Left ventricle myocardium inferior (tissue), 1 donor: ENCODE data around the gene KCNIP2. TPM values are rescaled to one million over a fixed set of nuclear protein-coding genes. Genes with fewer than 3 reads are reported as not detected.

Source experiments
- DNase-seq: peaks from one replicate; pipeline ENCODE4 v3.0.0-alpha.2; 2020
- H3K27ac ChIP-seq: fragments of 200-600 bp; replicated peaks from 2 replicates; pipeline ENCODE4 v1.8.0; 2021
- H3K27me3 ChIP-seq: fragments of 200-600 bp; 2 replicates; pipeline ENCODE4 v1.8.0; 2021; ENCODE audit warnings: low read depth
- H3K36me3 ChIP-seq: fragments of 200-600 bp; 2 replicates; pipeline ENCODE4 v1.8.0; 2021
- H3K4me1 ChIP-seq: fragments of 200-600 bp; 2 replicates; pipeline ENCODE4 v1.8.0; 2021
- H3K4me3 ChIP-seq: fragments of 200-600 bp; 2 replicates; pipeline ENCODE4 v1.8.0; 2021; ENCODE audit warnings: mild to moderate bottlenecking, moderate library complexity
- H3K9me3 ChIP-seq: fragments of 200-600 bp; replicated peaks from 2 replicates; pipeline ENCODE4 v1.8.0; 2021
- intact Hi-C: fragments of 100-400 bp; cut with micrococcal nuclease; formaldehyde crosslinking; loops from one replicate; pipeline ENCODE4 v1.11.0; 2022
- total RNA-seq: library from RNA; stranded (reverse); fragmentation: NEBNext Ultra II Directional; extraction: Animal tissue kit (Norgen Biotek cat#: 25700); gene quantifications from one replicate; pipeline ENCODE4 v1.2.1, GENCODE V29; 2021
- TF ChIP-seq, protein P1 (sequence below): fragments of 200-600 bp; IDR thresholded peaks from 2 replicates; pipeline ENCODE4 v1.8.0; 2021; ENCODE audit warnings: antibody characterized with exemption, mild to moderate bottlenecking, borderline replicate concordance
- donor health status: DM: no; HTN: yes; CAD: no; lungs with severe emphysema.

The KCNIP2 gene
- total RNA-seq, 1 donor from 2014 or later = 29.2 TPM

DNA sequence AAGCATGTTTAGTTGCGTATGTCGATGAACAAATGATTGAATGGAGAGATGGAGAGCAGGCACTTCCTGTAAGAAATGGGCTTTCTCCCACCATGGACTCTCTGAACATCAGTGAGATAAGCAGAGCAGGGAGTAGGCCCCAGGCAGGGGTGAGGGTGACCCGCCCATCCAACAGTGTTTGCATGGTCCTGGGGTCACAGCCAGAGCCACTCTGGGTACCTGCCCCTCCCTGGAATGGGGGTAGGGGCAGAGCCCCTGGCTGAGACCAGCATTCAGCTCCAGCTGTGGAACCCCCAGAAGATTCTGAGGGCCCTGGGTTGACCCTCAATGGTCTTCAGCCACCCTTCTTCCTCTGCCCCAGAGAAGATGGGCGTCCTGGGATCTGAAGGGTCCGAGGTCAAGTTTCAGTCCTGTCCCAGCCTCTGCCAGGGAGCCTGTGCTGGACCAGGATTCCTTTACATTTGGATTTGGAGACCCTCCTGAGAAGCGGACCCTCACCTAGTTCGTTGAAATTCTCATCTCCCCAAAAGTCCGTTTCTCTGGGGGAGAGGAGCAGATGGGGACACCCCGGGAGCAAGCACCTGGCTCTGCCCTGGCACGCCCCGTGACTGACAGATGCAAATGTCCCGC lies 65.3 kb downstream of the KCNIP2 start:
- TF ChIP-seq, protein P1, sequence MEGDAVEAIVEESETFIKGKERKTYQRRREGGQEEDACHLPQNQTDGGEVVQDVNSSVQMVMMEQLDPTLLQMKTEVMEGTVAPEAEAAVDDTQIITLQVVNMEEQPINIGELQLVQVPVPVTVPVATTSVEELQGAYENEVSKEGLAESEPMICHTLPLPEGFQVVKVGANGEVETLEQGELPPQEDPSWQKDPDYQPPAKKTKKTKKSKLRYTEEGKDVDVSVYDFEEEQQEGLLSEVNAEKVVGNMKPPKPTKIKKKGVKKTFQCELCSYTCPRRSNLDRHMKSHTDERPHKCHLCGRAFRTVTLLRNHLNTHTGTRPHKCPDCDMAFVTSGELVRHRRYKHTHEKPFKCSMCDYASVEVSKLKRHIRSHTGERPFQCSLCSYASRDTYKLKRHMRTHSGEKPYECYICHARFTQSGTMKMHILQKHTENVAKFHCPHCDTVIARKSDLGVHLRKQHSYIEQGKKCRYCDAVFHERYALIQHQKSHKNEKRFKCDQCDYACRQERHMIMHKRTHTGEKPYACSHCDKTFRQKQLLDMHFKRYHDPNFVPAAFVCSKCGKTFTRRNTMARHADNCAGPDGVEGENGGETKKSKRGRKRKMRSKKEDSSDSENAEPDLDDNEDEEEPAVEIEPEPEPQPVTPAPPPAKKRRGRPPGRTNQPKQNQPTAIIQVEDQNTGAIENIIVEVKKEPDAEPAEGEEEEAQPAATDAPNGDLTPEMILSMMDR = no peak
- DNase-seq = no peak
- H3K27me3 ChIP-seq = peaks cover 65% of the 10 kb centered on the region
- no peaks in the 10 kb centered on the region for H3K36me3 ChIP-seq
- intact Hi-C loops = no loop called here
- H3K27ac ChIP-seq = no peak overlapping the region
- H3K4me3 ChIP-seq = peak overlapping the region; percentile 64
- peaks cover 62% of the 10 kb centered on the region for H3K4me1 ChIP-seq
- no peaks in the 10 kb centered on the region for H3K9me3 ChIP-seq

DNA sequence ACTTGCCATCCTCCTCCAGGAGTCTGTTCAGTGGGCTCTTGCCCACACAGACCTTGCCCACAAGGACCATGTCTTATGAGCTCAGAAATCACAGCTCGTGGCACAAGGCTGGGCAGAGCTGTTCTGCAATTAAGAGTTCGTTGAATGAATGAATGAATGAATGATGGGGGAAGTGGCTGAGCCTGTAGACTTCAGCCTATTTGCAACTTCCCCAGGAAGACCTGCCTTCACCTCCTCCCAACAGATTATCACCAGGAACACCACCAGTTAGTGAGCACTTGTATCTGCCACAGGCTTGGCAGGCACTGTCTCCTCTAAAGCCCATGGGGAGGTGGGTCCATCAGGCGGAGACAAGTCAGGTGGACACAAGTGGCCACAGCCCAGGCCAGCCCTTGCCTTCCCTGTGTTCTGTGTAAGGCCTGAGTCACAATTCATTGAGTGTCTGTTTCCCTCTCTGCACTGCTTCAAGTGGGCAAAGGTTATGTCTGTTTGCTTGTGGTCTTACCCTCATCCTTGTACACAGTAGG lies 65.9 kb downstream of the KCNIP2 start:
- no peak for DNase-seq
- H3K36me3 ChIP-seq = no peaks in the 10 kb centered on the region
- peaks cover 71% of the 10 kb centered on the region for H3K27me3 ChIP-seq
- H3K4me1 ChIP-seq = peaks cover 57% of the 10 kb centered on the region
- intact Hi-C loops = no loop called here
- no peak overlapping the region for H3K27ac ChIP-seq
- TF ChIP-seq, protein P1 = no peak
- H3K9me3 ChIP-seq = no peaks in the 10 kb centered on the region
- no peak overlapping the region for H3K4me3 ChIP-seq

DNA sequence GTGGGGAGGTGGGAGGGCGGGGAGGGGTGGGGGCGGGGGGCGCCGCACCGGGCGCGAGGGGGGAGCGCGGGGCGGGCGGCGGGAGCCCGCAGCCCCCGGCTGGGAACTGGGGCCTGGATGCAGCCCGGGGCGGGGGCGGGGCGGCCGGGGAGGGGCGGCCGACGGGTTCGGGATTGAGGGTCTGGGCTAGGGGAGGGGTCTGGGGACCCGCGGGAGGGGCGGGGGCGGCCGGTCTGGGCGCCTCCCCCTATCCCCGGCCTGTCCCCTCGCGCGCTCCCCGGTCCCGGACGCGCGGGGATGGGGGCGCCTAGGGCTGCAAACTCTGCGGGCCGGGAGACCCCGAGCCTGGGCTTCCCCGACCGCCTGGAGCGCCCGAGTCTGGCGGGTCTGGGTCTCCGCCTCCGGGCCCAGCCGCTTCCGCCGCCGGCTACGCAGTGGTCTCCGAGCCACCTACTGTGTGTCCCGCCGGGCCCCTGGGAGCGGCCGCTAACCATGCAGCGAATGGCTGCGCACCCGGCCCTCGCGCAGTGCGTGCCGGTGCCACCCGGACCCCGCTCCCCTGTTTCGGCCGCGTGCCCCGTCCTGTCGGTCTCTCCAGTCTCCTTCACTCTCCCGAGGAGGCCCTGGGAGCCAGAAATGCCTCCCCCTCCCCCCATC lies 67.3 kb downstream of the KCNIP2 start:
- intact Hi-C loops = no loop called here
- H3K4me3 ChIP-seq = peak overlapping the region; percentile 50
- TF ChIP-seq, protein P1 = no peak
- no peak overlapping the region for H3K27ac ChIP-seq
- H3K27me3 ChIP-seq = peaks cover 85% of the 10 kb centered on the region
- H3K4me1 ChIP-seq = peaks cover 44% of the 10 kb centered on the region
- DNase-seq = no peak
- no peaks in the 10 kb centered on the region for H3K9me3 ChIP-seq
- H3K36me3 ChIP-seq = no peaks in the 10 kb centered on the region

Other genes with a start within 250 kb of the KCNIP2 start
- 99.1 TPM for gene FBXW4, start 148.6 kb downstream of the KCNIP2 start, total RNA-seq
- not detected for gene FGF8, start 67.7 kb downstream of the KCNIP2 start, total RNA-seq
- gene NPM3, start 60.4 kb downstream of the KCNIP2 start, total RNA-seq = 7.9 TPM
- 96.3 TPM for gene OGA, start 25.4 kb downstream of the KCNIP2 start, total RNA-seq
- gene ARMH3, start 212.4 kb upstream of the KCNIP2 start, total RNA-seq = 58.9 TPM
- 9.3 TPM for gene HPS6, start 221.5 kb upstream of the KCNIP2 start, total RNA-seq